Endodermal cell (in vitro differentiated cells): ENCODE results near the gene RNF146. TPM values are rescaled to one million over a fixed set of nuclear protein-coding genes. Genes with fewer than 3 reads are reported as not detected.

Experiments
- DNase-seq: peaks from one replicate; pipeline ENCODE4 v3.0.0-alpha.2; 2017
- H3K27ac ChIP-seq: 2 replicates; pipeline ENCODE4 v1.5.1; 2013; ENCODE audit warnings: mild to moderate bottlenecking, low read depth, low read length, moderate library complexity
- H3K27me3 ChIP-seq: 2 replicates; pipeline ENCODE4 v1.6.1; 2013; ENCODE audit warnings: mild to moderate bottlenecking, low read length, moderate library complexity; ENCODE audit not compliant: insufficient read depth, control insufficient read depth, poor library complexity, severe bottlenecking
- H3K36me3 ChIP-seq: 2 replicates; pipeline ENCODE4 v1.7.0; 2013; ENCODE audit warnings: mild to moderate bottlenecking, low read length, moderate library complexity; ENCODE audit not compliant: control insufficient read depth, insufficient read depth
- H3K4me1 ChIP-seq: one replicate; pipeline ENCODE4 v1.7.0; 2013; ENCODE audit warnings: low read length; ENCODE audit not compliant: control insufficient read depth, insufficient read depth
- H3K4me3 ChIP-seq: 2 replicates; pipeline ENCODE4 v1.5.1; 2013; ENCODE audit warnings: mild to moderate bottlenecking, low read length, moderate library complexity
- H3K9ac ChIP-seq: 2 replicates; pipeline ENCODE4 v1.6.1; 2013; ENCODE audit warnings: mild to moderate bottlenecking, low read length, moderate library complexity; ENCODE audit not compliant: poor library complexity, severe bottlenecking; ENCODE audit errors: extremely low read depth
- H3K9me3 ChIP-seq: 2 replicates; pipeline ENCODE4 v1.6.1; 2013; ENCODE audit warnings: mild to moderate bottlenecking, low read length, moderate library complexity; ENCODE audit not compliant: control insufficient read depth
- H3K27ac Mint-ChIP-seq: 2 replicates; pipeline ENCODE4 v1.8.0; 2020; ENCODE audit warnings: mixed read lengths
- H3K27me3 Mint-ChIP-seq: 2 replicates; pipeline ENCODE4 v1.8.0; 2021; ENCODE audit warnings: mild to moderate bottlenecking, mixed read lengths; ENCODE audit not compliant: insufficient read depth
- H3K36me3 Mint-ChIP-seq: 2 replicates; pipeline ENCODE4 v1.8.0; 2020; ENCODE audit warnings: low read depth, mixed read lengths
- H3K4me1 Mint-ChIP-seq: 2 replicates; pipeline ENCODE4 v1.8.0; 2020; ENCODE audit warnings: mixed read lengths
- H3K4me3 Mint-ChIP-seq: 2 replicates; pipeline ENCODE4 v1.8.0; 2020; ENCODE audit warnings: mild to moderate bottlenecking, moderate library complexity, mixed read lengths
- H3K9me3 Mint-ChIP-seq: 2 replicates; pipeline ENCODE4 v1.8.0; 2020; ENCODE audit warnings: mild to moderate bottlenecking, mixed read lengths
- CTCF ChIP-seq: fragments of 200-600 bp; sonication (generic); conservative IDR thresholded peaks from 2 replicates; pipeline ENCODE4 v1.5.0; 2021; ENCODE audit warnings: antibody characterized with exemption, mild to moderate bottlenecking
- WGBS, 2 experiments: methylation state at CpG; one replicate each; pipeline versions ENCODE4 v1.1.5 to v1.1.7; 2013; ENCODE audit warnings: missing lambda C conversion rate in 2 of 2, mixed read lengths in 1 of 2; ENCODE audit not compliant: insufficient coverage in 1 of 2, insufficient read length in 1 of 2; 5-methylcytosine and 5-hydroxymethylcytosine counted together
- total RNA-seq, 2 donors: library from RNA; stranded (reverse); fragmentation: NEBNext Ultra II Directional in 1 of 2; extraction: Animal tissue kit (Norgen Biotek cat#: 25700) in 1 of 2; gene quantifications; 2 replicates in 1 of 2; 3 replicates in 1 of 2; pipeline ENCODE4 v1.2.1, GENCODE V29; 2021

RNF146 gene
- total RNA-seq, 2 donors from 2014 or later: 43.9 to 44.6 TPM

GRCh38 chr6:127243501-127243900 lies 23.2 kb upstream of the RNF146 start:
- no peaks in the 10 kb centered on the region for H3K9me3 Mint-ChIP-seq
- H3K27ac Mint-ChIP-seq: no peak overlapping the region
- H3K4me3 ChIP-seq: no peak overlapping the region
- H3K27me3 ChIP-seq: no peaks in the 10 kb centered on the region
- H3K36me3 ChIP-seq: no peaks in the 10 kb centered on the region
- no peak overlapping the region for H3K9ac ChIP-seq
- H3K27me3 Mint-ChIP-seq: no peaks in the 10 kb centered on the region
- H3K9me3 ChIP-seq: no peaks in the 10 kb centered on the region
- no peak overlapping the region for H3K4me3 Mint-ChIP-seq
- H3K4me1 ChIP-seq: no peaks in the 10 kb centered on the region
- H3K27ac ChIP-seq: no peak overlapping the region
- H3K36me3 Mint-ChIP-seq: no peaks in the 10 kb centered on the region
- TF ChIP-seq CTCF: no peak
- no peak for DNase-seq
- 88% methylated on average over 1 of the region's 1 CpG; no CpG with 5 or more reads in 1 of the 2 experiments for WGBS, 2 experiments
- H3K4me1 Mint-ChIP-seq: no peaks in the 10 kb centered on the region

- Mint-ChIP-seq H3K27ac (no peak overlapping the region), H3K36me3 (no peaks in the 10 kb centered on the region), H3K4me1 (no peaks in the 10 kb centered on the region), H3K27me3 (no peaks in the 10 kb centered on the region), H3K9me3 (no peaks in the 10 kb centered on the region), H3K4me3 (no peak overlapping the region)
- no peak for TF ChIP-seq CTCF
- no peaks in the 10 kb centered on the region for H3K27me3 ChIP-seq
- DNase-seq: no peak
- H3K4me3 ChIP-seq: no peak overlapping the region
- no peaks in the 10 kb centered on the region for H3K9me3 ChIP-seq
- WGBS, 2 experiments: 84 to 89% methylated on average over 3 to 4 of the region's 4 CpGs
- no peaks in the 10 kb centered on the region for H3K36me3 ChIP-seq
- H3K27ac ChIP-seq: no peak overlapping the region
- H3K4me1 ChIP-seq: no peaks in the 10 kb centered on the region
- H3K9ac ChIP-seq: no peak overlapping the region
Measured at GRCh38 chr6:127247114-127248096, 19.3 kb upstream of the RNF146 start.

GRCh38 chr6:127249621-127250020 lies 17.0 kb upstream of the RNF146 start:
- Mint-ChIP-seq H3K9me3 (no peaks in the 10 kb centered on the region), H3K4me1 (no peaks in the 10 kb centered on the region), H3K36me3 (no peaks in the 10 kb centered on the region), H3K4me3 (no peak overlapping the region), H3K27me3 (no peaks in the 10 kb centered on the region), H3K27ac (no peak overlapping the region)
- WGBS, 2 experiments: 97% methylated on average over 1 of the region's 1 CpG; no CpG with 5 or more reads in 1 of the 2 experiments
- no peak for TF ChIP-seq CTCF
- Histone ChIP-seq H3K27me3 (no peaks in the 10 kb centered on the region), H3K9ac (no peak overlapping the region), H3K4me3 (no peak overlapping the region), H3K9me3 (no peaks in the 10 kb centered on the region), H3K36me3 (no peaks in the 10 kb centered on the region), H3K4me1 (no peaks in the 10 kb centered on the region), H3K27ac (no peak overlapping the region)
- no peak for DNase-seq
